OCI-LY7 (cell line): ENCODE data around the gene BOD1L1.

Experiments used
- EZH2phosphoT487 ChIP-seq: fragments of 200-600 bp; sonication (generic); IDR thresholded peaks from 2 replicates; pipeline ENCODE4 v1.6.1; 2018; ENCODE audit warnings: low read depth, borderline replicate concordance, mild to moderate bottlenecking, mixed run types, antibody characterized with exemption, low read length, moderate library complexity, mixed read lengths
- TF ChIP-seq, protein P1 (sequence below): fragments of 200-600 bp; sonication (generic); conservative IDR thresholded peaks from 2 replicates; pipeline ENCODE4 v1.5.1; 2014; ENCODE audit warnings: mild to moderate bottlenecking, antibody characterized with exemption, low read length, moderate library complexity, mixed read lengths

GRCh38 chr4:13548984-13549546, 78.5 kb downstream of the BOD1L1 start:
- TF ChIP-seq, protein P1, sequence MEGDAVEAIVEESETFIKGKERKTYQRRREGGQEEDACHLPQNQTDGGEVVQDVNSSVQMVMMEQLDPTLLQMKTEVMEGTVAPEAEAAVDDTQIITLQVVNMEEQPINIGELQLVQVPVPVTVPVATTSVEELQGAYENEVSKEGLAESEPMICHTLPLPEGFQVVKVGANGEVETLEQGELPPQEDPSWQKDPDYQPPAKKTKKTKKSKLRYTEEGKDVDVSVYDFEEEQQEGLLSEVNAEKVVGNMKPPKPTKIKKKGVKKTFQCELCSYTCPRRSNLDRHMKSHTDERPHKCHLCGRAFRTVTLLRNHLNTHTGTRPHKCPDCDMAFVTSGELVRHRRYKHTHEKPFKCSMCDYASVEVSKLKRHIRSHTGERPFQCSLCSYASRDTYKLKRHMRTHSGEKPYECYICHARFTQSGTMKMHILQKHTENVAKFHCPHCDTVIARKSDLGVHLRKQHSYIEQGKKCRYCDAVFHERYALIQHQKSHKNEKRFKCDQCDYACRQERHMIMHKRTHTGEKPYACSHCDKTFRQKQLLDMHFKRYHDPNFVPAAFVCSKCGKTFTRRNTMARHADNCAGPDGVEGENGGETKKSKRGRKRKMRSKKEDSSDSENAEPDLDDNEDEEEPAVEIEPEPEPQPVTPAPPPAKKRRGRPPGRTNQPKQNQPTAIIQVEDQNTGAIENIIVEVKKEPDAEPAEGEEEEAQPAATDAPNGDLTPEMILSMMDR = peak; percentile 94
- no peak for TF ChIP-seq EZH2phosphoT487
